Stimulated activated naive B cell treated with anti-CD40 and anti-IgM and Interleukin-4, amounts not matched to agents 10 μg/mL and 1 μg/mL and 100 μg/mL, for 72 hours (primary cell): Measurements from ENCODE around the gene NECTIN2.

ENCODE experiments used
- ATAC-seq, 2 donors: fragments of 150-1000 bp; cut with Tn5 transposase; replicated peaks; 2 replicates each; pipeline ENCODE4 v1.10.0; 2021; ENCODE audit warnings: moderate library complexity in 1 of 2
- DNase-seq: peaks from one replicate; pipeline ENCODE4 v3.0.0; 2021
- H3K27ac Mint-ChIP-seq: one replicate; pipeline ENCODE4 v1.8.0; 2022; ENCODE audit warnings: mild to moderate bottlenecking, mixed read lengths
- H3K27me3 Mint-ChIP-seq, 2 donors: one replicate each; pipeline ENCODE4 v1.8.0; 2022; ENCODE audit warnings: mixed read lengths in 2 of 2
- H3K36me3 Mint-ChIP-seq, 2 donors: one replicate each; pipeline ENCODE4 v1.8.0; 2022; ENCODE audit warnings: mixed read lengths in 2 of 2, mild to moderate bottlenecking in 1 of 2
- H3K4me1 Mint-ChIP-seq, 2 donors: one replicate each; pipeline ENCODE4 v1.8.0; 2022; ENCODE audit warnings: mixed read lengths in 2 of 2, mild to moderate bottlenecking in 1 of 2
- H3K4me3 Mint-ChIP-seq, 2 donors: one replicate each; pipeline ENCODE4 v1.8.0; 2022; ENCODE audit warnings: mild to moderate bottlenecking in 2 of 2, mixed read lengths in 2 of 2, moderate library complexity in 1 of 2
- H3K9me3 Mint-ChIP-seq, 2 donors: one replicate each; pipeline ENCODE4 v1.8.0; 2022; ENCODE audit warnings: mixed read lengths in 2 of 2, mild to moderate bottlenecking in 1 of 2

Gene NECTIN2

DNA sequence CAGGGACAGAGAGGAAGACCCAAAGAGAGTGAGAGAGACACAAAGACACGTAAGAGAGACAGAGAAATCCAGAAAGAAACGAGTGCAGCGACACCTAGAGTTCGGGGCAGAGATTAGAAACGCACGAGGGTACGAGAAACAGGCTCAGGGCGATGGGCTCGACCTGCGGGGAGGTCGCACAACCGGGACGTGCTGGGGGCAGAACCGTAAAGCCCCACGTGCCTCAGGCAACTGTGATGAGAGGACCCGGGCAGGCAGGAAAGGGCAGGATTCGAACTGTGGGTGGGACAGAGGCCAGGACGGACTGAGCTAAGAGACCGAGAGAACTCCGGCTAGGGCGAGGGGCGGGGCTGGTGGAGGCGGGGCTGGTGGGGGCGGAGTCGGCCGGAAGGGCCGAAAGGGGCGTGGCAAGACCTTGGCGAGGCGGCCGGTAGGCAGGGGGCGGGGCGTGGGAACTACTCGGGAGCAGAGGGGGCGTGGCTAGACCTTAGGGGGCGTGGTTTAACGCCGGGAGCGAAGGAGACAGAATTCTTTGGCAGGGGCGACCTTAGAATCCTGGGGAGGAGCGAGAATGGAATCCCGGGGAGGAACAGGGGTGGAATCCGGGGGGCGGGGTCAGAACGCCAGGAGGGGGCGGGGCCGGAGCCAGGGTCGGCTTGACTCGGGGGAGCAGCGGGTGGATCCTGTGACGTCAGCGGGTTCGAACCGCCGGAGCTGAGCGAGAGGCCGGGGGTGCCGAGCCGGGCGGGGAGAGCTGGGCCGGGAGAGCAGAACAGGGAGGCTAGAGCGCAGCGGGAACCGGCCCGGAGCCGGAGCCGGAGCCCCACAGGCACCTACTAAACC is at the start of gene NECTIN2:
NECTIN2 (plus strand) TSS at position 686 of the 843 bp plus-strand sequence. CDS start 229 bp downstream, outside the sequence.
- Mint-ChIP-seq H3K27me3 (peaks cover 31 to 49% of the 10 kb centered on the region in 2 donors), H3K4me3 (peak within 1 kb of the TSS; percentile 85 to 86), H3K27ac (peak within 1 kb of the TSS; percentile 74), H3K9me3 (no peaks in the 10 kb centered on the region), H3K4me1 (peaks cover 22 to 25% of the 10 kb centered on the region in 2 donors), H3K36me3 (peaks cover 0 to 1% of the 10 kb centered on the region in 2 donors)
- ATAC-seq (peak; percentile 67 to 72), DNase-seq (peak; percentile 79)

GRCh38 chr19:44796701-44797115 is 49.4 kb upstream of the NECTIN2 start:
- Mint-ChIP-seq H3K27me3 (no peaks in the 10 kb centered on the region), H3K27ac (no peak overlapping the region), H3K9me3 (no peaks in the 10 kb centered on the region), H3K4me1 (peaks cover 16 to 42% of the 10 kb centered on the region in 2 donors), H3K36me3 (no peaks in the 10 kb centered on the region), H3K4me3 (no peak overlapping the region)
- ATAC-seq: no peak
- DNase-seq: no peak

GRCh38 chr19:44799627-44800346 is 46.3 kb upstream of the NECTIN2 start:
- ATAC-seq (no peak), DNase-seq (no peak)
- H3K9me3 Mint-ChIP-seq: no peaks in the 10 kb centered on the region
- H3K36me3 Mint-ChIP-seq: peaks cover 0 to 1% of the 10 kb centered on the region in 2 donors
- peaks cover 6 to 12% of the 10 kb centered on the region in 2 donors for H3K27me3 Mint-ChIP-seq
- no peak overlapping the region for H3K27ac Mint-ChIP-seq
- H3K4me1 Mint-ChIP-seq: peaks cover 12 to 33% of the 10 kb centered on the region in 2 donors
- H3K4me3 Mint-ChIP-seq: no peak overlapping the region

DNA sequence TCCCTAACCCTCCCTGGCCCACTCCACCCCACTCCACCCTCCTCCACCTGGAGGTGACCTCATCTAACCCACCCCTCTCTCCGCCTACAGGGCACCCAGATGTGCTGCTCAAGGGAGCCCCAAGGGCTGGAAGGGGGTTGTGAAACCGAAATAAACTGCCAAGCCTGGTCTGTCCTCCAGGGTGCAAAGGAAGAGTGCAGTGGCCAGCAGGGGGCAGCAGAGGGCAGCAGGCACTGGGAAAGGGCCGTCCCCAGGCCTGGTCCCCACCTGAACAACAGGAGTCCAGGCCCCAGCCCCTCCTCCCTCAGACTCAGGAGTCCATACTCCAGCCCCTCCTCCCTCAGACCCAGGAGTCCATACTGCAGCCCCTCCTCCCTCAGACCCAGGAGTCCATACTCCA is 45.6 kb upstream of the NECTIN2 start:
- Mint-ChIP-seq H3K9me3 (no peaks in the 10 kb centered on the region), H3K4me1 (peaks cover 12 to 30% of the 10 kb centered on the region in 2 donors), H3K36me3 (peaks cover 0 to 1% of the 10 kb centered on the region in 2 donors), H3K4me3 (no peak overlapping the region), H3K27ac (no peak overlapping the region), H3K27me3 (peaks cover 6 to 12% of the 10 kb centered on the region in 2 donors)
- ATAC-seq (peak; percentile 98), DNase-seq (peak; percentile 73)

- Mint-ChIP-seq H3K27ac (no peak overlapping the region), H3K4me1 (peaks cover 7 to 22% of the 10 kb centered on the region in 2 donors), H3K4me3 (no peak overlapping the region), H3K27me3 (peaks cover 22 to 32% of the 10 kb centered on the region in 2 donors), H3K36me3 (peaks cover 0 to 1% of the 10 kb centered on the region in 2 donors), H3K9me3 (no peaks in the 10 kb centered on the region)
- DNase-seq (no peak), ATAC-seq (no peak)
These were observed 42.4 kb upstream of the NECTIN2 start for GRCh38 chr19:44803442-44804428.

GRCh38 chr19:44806291-44806690 is 39.8 kb upstream of the NECTIN2 start:
- ATAC-seq: no peak
- no peak overlapping the region for H3K27ac Mint-ChIP-seq
- peaks cover 7 to 16% of the 10 kb centered on the region in 2 donors for H3K4me1 Mint-ChIP-seq
- no peaks in the 10 kb centered on the region for H3K9me3 Mint-ChIP-seq
- H3K27me3 Mint-ChIP-seq: peaks cover 43 to 58% of the 10 kb centered on the region in 2 donors
- DNase-seq: no peak
- H3K4me3 Mint-ChIP-seq: no peak overlapping the region
- H3K36me3 Mint-ChIP-seq: peaks cover 0 to 1% of the 10 kb centered on the region in 2 donors

- Mint-ChIP-seq H3K27me3 (peaks cover 50 to 64% of the 10 kb centered on the region in 2 donors), H3K36me3 (peaks cover 0 to 1% of the 10 kb centered on the region in 2 donors), H3K4me1 (peaks cover 7 to 16% of the 10 kb centered on the region in 2 donors), H3K4me3 (no peak overlapping the region), H3K9me3 (no peaks in the 10 kb centered on the region), H3K27ac (no peak overlapping the region)
- DNase-seq (no peak), ATAC-seq (no peak)
These were observed 38.9 kb upstream of the NECTIN2 start for GRCh38 chr19:44807162-44807561.

DNA sequence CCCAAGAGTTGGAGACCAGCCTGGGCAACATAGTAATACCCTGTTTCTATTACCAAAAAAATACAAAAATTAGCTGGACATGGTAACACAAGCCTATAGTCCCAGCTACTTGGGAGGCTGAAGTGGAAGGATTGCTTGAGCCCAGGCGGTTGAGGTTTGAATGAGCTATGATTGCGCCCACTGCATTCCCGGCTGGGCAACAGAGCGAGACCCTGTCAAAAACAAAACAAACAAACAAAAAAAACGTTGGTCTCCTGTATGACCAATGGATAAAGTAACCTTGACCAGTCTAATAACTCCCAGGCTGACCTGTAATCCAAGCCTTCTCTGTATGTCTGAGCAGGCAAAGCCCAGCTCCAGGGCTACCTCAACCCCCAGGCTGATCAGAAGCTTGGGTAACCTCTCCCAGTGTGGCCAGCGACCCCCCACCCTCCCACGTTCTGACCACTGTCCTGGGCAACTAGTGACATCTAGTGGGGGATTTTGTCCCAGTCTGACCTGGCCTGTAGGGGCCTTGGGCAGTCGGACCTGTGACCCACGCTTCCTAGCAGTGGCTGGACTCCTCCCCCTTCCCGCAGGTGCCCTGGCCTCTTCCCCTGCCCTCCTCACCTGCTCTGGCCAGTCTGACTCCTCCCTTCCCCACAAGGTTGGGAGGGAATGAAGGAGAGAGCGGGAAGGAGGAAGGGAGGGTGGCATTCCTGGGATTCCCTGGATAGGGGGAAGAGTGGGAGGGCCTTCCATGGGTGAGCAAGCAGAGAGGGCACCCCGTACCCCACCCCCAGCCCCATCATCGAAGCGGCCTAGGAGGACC is 38.2 kb upstream of the NECTIN2 start:
- Mint-ChIP-seq H3K4me1 (peaks cover 5 to 16% of the 10 kb centered on the region in 2 donors), H3K4me3 (peak overlapping the region in 1 of 2 donors; percentile 39), H3K27ac (no peak overlapping the region), H3K9me3 (no peaks in the 10 kb centered on the region), H3K36me3 (peaks cover 0 to 1% of the 10 kb centered on the region in 2 donors), H3K27me3 (peaks cover 45 to 58% of the 10 kb centered on the region in 2 donors)
- DNase-seq (no peak), ATAC-seq (peak; percentile 25 to 27)

DNA sequence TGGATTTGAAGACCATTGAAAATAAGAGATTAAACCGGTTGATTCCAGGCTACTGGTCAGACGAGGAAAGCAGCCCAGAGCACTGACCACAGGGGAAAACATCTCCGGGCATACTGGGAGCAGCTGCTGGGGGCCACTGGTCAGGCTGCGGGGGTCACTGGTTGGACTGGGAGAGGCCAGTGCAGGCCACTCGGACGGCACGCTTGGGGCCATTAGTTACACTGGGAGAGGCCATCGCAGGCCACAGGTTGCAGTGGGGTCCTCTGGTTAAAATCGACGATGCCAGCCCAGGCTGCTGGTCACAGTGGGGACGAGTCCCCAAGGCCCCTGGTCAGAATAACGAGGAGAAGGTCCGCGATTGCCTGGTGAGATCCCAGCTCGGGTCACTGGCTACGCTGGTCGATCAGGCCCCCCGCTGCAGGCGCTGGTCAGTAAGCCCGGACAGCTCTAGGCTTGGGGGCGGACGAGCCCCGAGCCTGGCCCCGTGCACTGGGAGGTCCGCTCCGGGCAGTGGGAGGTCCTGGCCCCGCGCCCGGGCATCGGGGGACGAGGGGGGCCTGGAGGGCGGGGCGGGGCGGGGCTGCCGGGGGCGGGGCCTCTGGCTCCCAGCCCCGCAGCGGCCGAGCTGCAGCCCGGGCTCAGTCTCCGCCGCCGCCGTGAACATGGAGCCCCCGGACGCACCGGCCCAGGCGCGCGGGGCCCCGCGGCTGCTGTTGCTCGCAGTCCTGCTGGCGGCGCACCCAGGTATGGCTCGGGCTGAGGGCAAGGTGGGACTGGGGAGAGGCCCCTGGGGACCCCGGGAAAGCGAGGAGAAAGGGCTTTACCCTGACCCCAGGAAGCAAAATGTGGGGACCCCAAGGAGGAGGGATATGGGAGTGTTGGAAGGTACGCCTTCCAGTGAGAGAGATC is 37.4 kb upstream of the NECTIN2 start, which contains the start of gene BCAM:
BCAM (plus strand) TSS at position 641 of the 909 bp plus-strand sequence; CDS start at position 663, 22 bp downstream.
- H3K4me3 Mint-ChIP-seq: peak within 1 kb of the TSS; percentile 39 to 63
- ATAC-seq (peak; percentile 31 to 51), DNase-seq (no peak)
- H3K27ac Mint-ChIP-seq: no peak within 1 kb of the TSS
- H3K4me1 Mint-ChIP-seq: peaks cover 5 to 16% of the 10 kb centered on the region in 2 donors
- H3K27me3 Mint-ChIP-seq: peaks cover 48 to 52% of the 10 kb centered on the region in 2 donors
- H3K9me3 Mint-ChIP-seq: no peaks in the 10 kb centered on the region
- H3K36me3 Mint-ChIP-seq: no peaks in the 10 kb centered on the region

DNA sequence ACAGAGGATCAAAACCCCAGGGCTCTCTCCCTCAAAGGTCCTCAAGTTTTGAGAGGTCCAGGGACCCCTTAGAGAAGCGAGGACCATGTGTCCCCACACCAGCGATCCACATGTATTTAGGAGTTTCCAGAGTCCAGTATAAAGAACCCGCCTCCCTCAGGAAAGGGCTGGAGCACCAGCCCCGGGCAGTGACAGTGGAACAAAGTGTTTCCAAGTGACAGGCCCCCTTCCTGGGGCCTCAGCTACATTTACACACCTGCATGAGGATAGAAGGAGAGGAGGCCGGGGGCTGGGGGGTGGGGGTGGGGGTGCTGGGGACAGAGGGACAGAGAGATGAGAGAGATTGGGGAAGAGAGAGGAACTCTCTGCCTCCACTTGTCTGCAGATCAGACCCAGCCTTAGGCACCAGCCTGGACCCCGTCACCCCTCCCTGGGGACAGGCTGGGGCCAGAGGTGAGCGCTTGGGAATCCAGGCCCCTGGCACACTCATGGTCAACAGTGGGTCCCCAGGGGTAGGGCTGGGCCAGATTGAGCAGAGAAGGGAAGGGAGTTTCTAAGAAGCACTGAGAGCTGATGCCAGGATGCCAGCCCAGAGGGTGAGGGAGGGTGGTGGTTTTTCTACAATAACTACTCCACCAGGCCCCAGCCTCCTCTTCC is 36.4 kb upstream of the NECTIN2 start:
- Mint-ChIP-seq H3K27ac (no peak overlapping the region), H3K4me1 (peaks cover 5 to 16% of the 10 kb centered on the region in 2 donors), H3K9me3 (no peaks in the 10 kb centered on the region), H3K27me3 (peaks cover 52 to 54% of the 10 kb centered on the region in 2 donors), H3K36me3 (no peaks in the 10 kb centered on the region), H3K4me3 (no peak overlapping the region)
- ATAC-seq: no peak
- DNase-seq: no peak

DNA sequence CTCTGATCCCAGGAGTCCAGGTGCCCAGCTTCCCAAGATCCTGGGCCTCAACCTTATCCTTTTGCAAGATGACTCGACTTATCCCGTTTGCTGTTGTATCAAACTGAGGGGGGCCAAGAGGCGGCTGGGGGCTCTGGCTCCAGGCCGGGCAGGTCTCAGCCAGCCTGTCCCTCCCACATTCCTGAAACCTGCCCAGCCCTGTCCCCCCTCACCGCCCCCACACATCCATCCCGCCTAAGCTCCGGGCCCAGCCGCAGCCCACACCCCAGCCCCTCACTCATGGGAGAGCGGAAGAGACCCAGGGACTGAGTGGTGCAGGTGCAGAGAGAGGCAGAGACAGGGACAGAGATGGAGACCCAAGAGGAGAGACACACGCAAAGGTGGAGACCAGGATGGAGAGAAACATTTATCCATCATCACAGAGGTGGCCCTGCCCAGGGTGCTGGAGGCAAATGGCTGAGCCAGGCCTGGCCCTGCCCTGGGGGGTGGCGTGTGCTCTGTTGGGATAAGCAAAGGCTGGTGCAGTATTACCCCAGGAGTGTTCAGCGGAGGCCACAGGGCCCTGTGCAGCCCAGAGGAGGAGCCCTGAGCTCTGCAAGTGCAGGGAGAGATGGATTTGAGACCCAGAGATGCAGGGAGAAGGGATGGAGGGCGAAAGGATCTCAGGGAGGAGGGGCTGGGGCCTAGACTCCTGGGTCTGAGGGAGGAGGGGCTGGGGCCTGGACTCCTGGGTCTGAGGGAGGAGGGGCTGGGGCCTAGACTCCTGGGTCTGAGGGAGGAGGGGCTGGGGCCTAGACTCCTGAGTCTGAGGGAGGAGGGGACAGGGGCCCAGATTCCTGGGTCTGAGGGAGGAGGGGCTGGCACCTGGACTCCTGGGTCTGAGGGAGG is 35.6 kb upstream of the NECTIN2 start:
- Mint-ChIP-seq H3K4me1 (peaks cover 5 to 16% of the 10 kb centered on the region in 2 donors), H3K27me3 (peaks cover 52 to 54% of the 10 kb centered on the region in 2 donors), H3K9me3 (no peaks in the 10 kb centered on the region), H3K36me3 (no peaks in the 10 kb centered on the region), H3K27ac (peak overlapping the region; percentile 54), H3K4me3 (no peak overlapping the region)
- no peak for DNase-seq
- no peak for ATAC-seq
